Hepatocyte (in vitro differentiated cells): ENCODE data around the gene CCDC148.

Source experiments
- EZH2 ChIP-seq: fragments of 200-600 bp; sonication (generic); IDR thresholded peaks from 2 replicates; pipeline ENCODE4 v1.6.1; 2016; ENCODE audit warnings: antibody characterized with exemption, mild to moderate bottlenecking, borderline replicate concordance
- EZH2phosphoT487 ChIP-seq: fragments of 200-600 bp; sonication (generic); IDR thresholded peaks from one replicate; pipeline ENCODE4 v1.6.1; 2018; ENCODE audit warnings: antibody characterized with exemption, mild to moderate bottlenecking, low read depth, moderate library complexity; ENCODE audit not compliant: unreplicated experiment, severe bottlenecking

GRCh38 chr2:158189526-158189925 lies 267.0 kb downstream of the CCDC148 start:
- TF ChIP-seq EZH2 (no peak), EZH2phosphoT487 (no peak)
